Measurements from ENCODE around the gene SLC5A2.

SLC5A2 gene

DNA sequence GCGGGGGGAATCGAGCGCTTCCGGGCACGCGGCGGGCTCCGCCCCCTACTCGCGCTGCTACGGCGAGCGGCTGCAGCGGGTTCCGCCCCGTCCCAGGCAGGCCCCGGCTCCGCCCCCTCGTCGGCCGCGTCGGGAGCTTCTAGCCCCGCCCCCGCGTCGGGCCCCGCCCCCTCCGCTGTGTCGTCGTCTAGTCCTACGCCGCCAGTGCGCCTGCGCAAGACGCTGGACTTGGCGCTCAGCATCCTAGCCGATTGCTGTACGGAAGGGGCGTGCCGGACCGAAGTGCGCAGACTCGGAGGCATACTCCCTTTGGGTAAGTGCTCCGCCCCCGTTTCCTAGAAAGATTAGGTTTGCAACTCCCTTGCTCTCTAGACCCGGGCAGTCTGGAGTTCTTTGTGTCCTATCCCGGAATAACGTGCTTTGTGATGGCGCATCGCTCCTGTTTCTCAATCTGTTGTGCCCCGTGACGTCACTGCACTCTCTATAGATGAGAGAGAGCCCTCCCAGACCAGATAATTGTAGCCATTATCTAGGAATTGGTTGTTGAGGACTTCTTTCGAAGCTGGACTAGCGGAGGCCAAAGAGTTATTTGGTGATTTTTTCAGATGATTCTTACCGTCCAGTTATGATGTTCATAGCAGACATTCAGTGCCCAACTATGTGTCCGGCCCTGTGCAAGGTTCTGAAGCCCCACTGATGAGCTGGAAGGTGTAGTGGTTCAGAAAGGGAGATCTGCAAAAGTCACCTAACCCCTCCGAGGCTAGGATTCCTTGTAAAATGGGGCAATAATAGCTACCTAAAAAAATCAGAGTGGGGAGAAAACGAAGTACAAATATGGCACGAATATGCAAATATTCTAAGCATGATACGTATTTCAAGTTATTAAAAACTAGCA lies 23.0 kb upstream of the SLC5A2 start:
- TF ChIP-seq, protein P1, sequence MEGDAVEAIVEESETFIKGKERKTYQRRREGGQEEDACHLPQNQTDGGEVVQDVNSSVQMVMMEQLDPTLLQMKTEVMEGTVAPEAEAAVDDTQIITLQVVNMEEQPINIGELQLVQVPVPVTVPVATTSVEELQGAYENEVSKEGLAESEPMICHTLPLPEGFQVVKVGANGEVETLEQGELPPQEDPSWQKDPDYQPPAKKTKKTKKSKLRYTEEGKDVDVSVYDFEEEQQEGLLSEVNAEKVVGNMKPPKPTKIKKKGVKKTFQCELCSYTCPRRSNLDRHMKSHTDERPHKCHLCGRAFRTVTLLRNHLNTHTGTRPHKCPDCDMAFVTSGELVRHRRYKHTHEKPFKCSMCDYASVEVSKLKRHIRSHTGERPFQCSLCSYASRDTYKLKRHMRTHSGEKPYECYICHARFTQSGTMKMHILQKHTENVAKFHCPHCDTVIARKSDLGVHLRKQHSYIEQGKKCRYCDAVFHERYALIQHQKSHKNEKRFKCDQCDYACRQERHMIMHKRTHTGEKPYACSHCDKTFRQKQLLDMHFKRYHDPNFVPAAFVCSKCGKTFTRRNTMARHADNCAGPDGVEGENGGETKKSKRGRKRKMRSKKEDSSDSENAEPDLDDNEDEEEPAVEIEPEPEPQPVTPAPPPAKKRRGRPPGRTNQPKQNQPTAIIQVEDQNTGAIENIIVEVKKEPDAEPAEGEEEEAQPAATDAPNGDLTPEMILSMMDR (IDR thresholded peaks at IDR 0.05; ENCODE audit: insufficient read depth, low read length, poor library complexity, severe bottlenecking), result no peak
- peak overlapping the region; percentile 74 for H3K4me3 ChIP-seq (replicated peaks; ENCODE audit: low read depth, low read length)
- peaks cover 11% of the 10 kb centered on the region for H3K36me3 ChIP-seq (ENCODE audit: control insufficient read depth, insufficient read depth, low read length)
- peak; percentile 98 for DNase-seq (ENCODE audit: extremely low read depth, insufficient read length)
- no peaks in the 10 kb centered on the region for H3K27me3 ChIP-seq (replicated peaks; ENCODE audit: control insufficient read depth, insufficient read depth, low read length)

- Histone ChIP-seq H3K27me3 (replicated peaks; ENCODE audit: control insufficient read depth, insufficient read depth, low read length) (no peaks in the 10 kb centered on the region), H3K36me3 (ENCODE audit: control insufficient read depth, insufficient read depth, low read length) (peaks cover 12% of the 10 kb centered on the region), H3K4me3 (replicated peaks; ENCODE audit: low read depth, low read length) (peak overlapping the region; percentile 63)
- TF ChIP-seq, protein P1 (IDR thresholded peaks at IDR 0.05; ENCODE audit: insufficient read depth, low read length, poor library complexity, severe bottlenecking), result peak; percentile 70
- no peak for DNase-seq (ENCODE audit: extremely low read depth, insufficient read length)
Observed at GRCh38 chr16:31460582-31461002, 22.3 kb upstream of the SLC5A2 start.

DNA sequence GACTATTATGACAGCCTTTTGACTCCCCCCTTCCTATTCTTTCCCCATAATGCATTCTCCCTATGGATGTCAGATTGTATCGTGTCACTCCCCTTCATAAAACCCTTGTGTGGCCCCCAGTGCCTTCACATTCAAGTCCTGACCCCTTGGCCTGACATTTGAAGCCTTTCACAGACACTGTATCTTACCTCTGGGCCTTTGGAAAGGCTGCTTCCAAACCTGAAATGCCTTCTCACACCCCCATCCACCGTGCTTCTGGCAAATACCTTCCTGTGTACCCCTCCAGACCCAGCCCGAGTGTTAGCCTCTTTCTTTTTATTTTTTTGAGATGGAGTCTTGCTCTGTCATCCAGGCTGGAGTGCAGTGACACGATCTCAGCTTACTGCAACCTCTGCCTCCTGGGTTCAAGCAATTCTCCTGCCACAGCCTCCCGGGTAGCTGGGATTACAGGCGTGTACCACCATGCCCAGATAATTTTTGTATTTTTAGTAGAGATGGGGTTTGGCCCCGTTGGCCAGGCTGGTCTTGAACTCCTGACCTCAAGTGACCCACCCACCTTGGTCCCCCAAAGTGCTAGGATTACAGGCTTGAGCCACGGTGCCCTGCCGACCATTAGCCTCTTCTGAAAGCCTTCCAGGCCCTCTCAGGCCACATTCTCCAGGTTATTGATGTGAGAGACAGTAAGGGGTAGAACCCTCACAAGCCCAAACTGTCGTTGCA lies 21.6 kb upstream of the SLC5A2 start:
- no peak for DNase-seq (ENCODE audit: extremely low read depth, insufficient read length)
- H3K27me3 ChIP-seq (replicated peaks; ENCODE audit: control insufficient read depth, insufficient read depth, low read length), result no peaks in the 10 kb centered on the region
- H3K4me3 ChIP-seq (replicated peaks; ENCODE audit: low read depth, low read length), result no peak overlapping the region
- TF ChIP-seq, protein P1 (IDR thresholded peaks at IDR 0.05; ENCODE audit: insufficient read depth, low read length, poor library complexity, severe bottlenecking), result no peak
- H3K36me3 ChIP-seq (ENCODE audit: control insufficient read depth, insufficient read depth, low read length), result peaks cover 17% of the 10 kb centered on the region

GRCh38 chr16:31461921-31462804 lies 20.8 kb upstream of the SLC5A2 start:
- Histone ChIP-seq H3K27me3 (replicated peaks; ENCODE audit: control insufficient read depth, insufficient read depth, low read length) (no peaks in the 10 kb centered on the region), H3K36me3 (ENCODE audit: control insufficient read depth, insufficient read depth, low read length) (peaks cover 23% of the 10 kb centered on the region), H3K4me3 (replicated peaks; ENCODE audit: low read depth, low read length) (no peak overlapping the region)
- no peak for DNase-seq (ENCODE audit: extremely low read depth, insufficient read length)
- TF ChIP-seq, protein P1 (IDR thresholded peaks at IDR 0.05; ENCODE audit: insufficient read depth, low read length, poor library complexity, severe bottlenecking), result no peak

- no peaks in the 10 kb centered on the region for H3K27me3 ChIP-seq (replicated peaks; ENCODE audit: control insufficient read depth, insufficient read depth, low read length)
- H3K36me3 ChIP-seq (ENCODE audit: control insufficient read depth, insufficient read depth, low read length), result peaks cover 27% of the 10 kb centered on the region
- H3K4me3 ChIP-seq (replicated peaks; ENCODE audit: low read depth, low read length), result no peak overlapping the region
- TF ChIP-seq, protein P1 (IDR thresholded peaks at IDR 0.05; ENCODE audit: insufficient read depth, low read length, poor library complexity, severe bottlenecking), result no peak
- DNase-seq (ENCODE audit: extremely low read depth, insufficient read length), result no peak
Observed at GRCh38 chr16:31464348-31464769, 18.6 kb upstream of the SLC5A2 start.

Measured in GM06990 (cell line).